Osteoblast (primary cell): Measurements from ENCODE around the gene PTPRC. TPM values are rescaled to one million over a fixed set of nuclear protein-coding genes. Genes with fewer than 3 reads are reported as not detected.

ENCODE experiments used
- DNase-seq: peaks from one replicate; pipeline ENCODE4 v3.0.0; 2011; ENCODE audit warnings: low spot score, mixed read lengths; ENCODE audit not compliant: insufficient read length; ENCODE audit errors: missing footprints
- H2AFZ ChIP-seq: 2 replicates; pipeline ENCODE4 v1.6.0; 2011; ENCODE audit warnings: mild to moderate bottlenecking, low read length
- H3K27ac ChIP-seq: 2 replicates; pipeline ENCODE4 v1.5.1; 2011; ENCODE audit warnings: mild to moderate bottlenecking, low read depth, low read length, moderate library complexity
- H3K27me3 ChIP-seq: 2 replicates; pipeline ENCODE4 v1.6.0; 2012; ENCODE audit warnings: mild to moderate bottlenecking, control low read depth, inconsistent platforms, low read length, moderate library complexity; ENCODE audit not compliant: insufficient read depth
- H3K36me3 ChIP-seq: 2 replicates; pipeline ENCODE4 v1.5.1; 2011; ENCODE audit warnings: mild to moderate bottlenecking, low read length, control low read depth, moderate library complexity; ENCODE audit not compliant: insufficient read depth
- H3K4me1 ChIP-seq: 2 replicates; pipeline ENCODE4 v1.5.1; 2011; ENCODE audit warnings: mild to moderate bottlenecking, low read length, control low read depth, moderate library complexity; ENCODE audit not compliant: insufficient read depth
- H3K4me2 ChIP-seq: 2 replicates; pipeline ENCODE4 v1.6.0; 2011; ENCODE audit warnings: mild to moderate bottlenecking, low read length; ENCODE audit not compliant: insufficient read depth
- H3K4me3 ChIP-seq: fragments of 200-600 bp; sonication (generic); 3 replicates; pipeline ENCODE4 v1.5.1; 2012; ENCODE audit warnings: mild to moderate bottlenecking, low read length, inconsistent platforms; ENCODE audit not compliant: insufficient read depth
- H3K79me2 ChIP-seq: 2 replicates; pipeline ENCODE4 v1.6.0; 2012; ENCODE audit warnings: mild to moderate bottlenecking, low read length, control low read depth, inconsistent platforms; ENCODE audit not compliant: insufficient read depth
- H3K9me3 ChIP-seq: 2 replicates; pipeline ENCODE4 v1.5.1; 2011; ENCODE audit warnings: low read depth, low read length, control low read depth
- H4K20me1 ChIP-seq: 2 replicates; pipeline ENCODE4 v1.6.0; 2012; ENCODE audit warnings: mild to moderate bottlenecking, low read length, control low read depth; ENCODE audit not compliant: insufficient read depth
- total RNA-seq: library from RNA; depleted of rRNA; stranded (reverse); fragments of >200 nt; gene quantifications from 2 replicates; pipeline ENCODE4 v1.2.3, GENCODE V29; 2012
- TF ChIP-seq, protein P1 (sequence below): IDR thresholded peaks from 2 replicates; pipeline ENCODE4 v1.5.1; 2011; ENCODE audit warnings: mild to moderate bottlenecking, low read depth, low read length, moderate library complexity; ENCODE audit errors: extremely low read depth

PTPRC gene
- total RNA-seq, 1 donor = 1.1 TPM

DNA sequence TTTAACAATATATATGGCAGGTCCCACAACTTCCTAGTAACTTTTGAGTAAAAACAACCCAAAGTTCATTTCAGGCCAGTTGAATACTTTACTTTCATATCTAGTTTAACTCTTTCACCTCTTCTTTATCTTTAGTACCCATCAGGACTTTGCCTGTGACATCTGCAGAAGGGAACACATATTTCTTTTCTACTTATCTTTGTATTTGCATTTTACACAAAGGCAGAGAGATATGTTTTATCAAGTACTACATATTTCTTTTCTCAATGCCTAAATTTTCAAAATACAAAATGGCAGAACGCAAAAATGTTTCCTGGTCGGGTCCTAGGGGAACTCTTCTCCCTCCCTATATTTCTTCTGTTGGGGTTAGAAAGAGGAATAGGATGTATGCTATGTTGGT lies 6.8 kb upstream of the PTPRC start:
- Histone ChIP-seq H3K4me3 (no peak overlapping the region), H3K27ac (no peak overlapping the region), H4K20me1 (no peaks in the 10 kb centered on the region), H3K79me2 (no peaks in the 10 kb centered on the region), H3K36me3 (no peaks in the 10 kb centered on the region), H3K4me1 (no peaks in the 10 kb centered on the region), H3K4me2 (no peak overlapping the region), H3K9me3 (no peaks in the 10 kb centered on the region), H2AFZ (no peak overlapping the region), H3K27me3 (no peaks in the 10 kb centered on the region)
- TF ChIP-seq, protein P1, sequence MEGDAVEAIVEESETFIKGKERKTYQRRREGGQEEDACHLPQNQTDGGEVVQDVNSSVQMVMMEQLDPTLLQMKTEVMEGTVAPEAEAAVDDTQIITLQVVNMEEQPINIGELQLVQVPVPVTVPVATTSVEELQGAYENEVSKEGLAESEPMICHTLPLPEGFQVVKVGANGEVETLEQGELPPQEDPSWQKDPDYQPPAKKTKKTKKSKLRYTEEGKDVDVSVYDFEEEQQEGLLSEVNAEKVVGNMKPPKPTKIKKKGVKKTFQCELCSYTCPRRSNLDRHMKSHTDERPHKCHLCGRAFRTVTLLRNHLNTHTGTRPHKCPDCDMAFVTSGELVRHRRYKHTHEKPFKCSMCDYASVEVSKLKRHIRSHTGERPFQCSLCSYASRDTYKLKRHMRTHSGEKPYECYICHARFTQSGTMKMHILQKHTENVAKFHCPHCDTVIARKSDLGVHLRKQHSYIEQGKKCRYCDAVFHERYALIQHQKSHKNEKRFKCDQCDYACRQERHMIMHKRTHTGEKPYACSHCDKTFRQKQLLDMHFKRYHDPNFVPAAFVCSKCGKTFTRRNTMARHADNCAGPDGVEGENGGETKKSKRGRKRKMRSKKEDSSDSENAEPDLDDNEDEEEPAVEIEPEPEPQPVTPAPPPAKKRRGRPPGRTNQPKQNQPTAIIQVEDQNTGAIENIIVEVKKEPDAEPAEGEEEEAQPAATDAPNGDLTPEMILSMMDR = no peak
- no peak for DNase-seq

DNA sequence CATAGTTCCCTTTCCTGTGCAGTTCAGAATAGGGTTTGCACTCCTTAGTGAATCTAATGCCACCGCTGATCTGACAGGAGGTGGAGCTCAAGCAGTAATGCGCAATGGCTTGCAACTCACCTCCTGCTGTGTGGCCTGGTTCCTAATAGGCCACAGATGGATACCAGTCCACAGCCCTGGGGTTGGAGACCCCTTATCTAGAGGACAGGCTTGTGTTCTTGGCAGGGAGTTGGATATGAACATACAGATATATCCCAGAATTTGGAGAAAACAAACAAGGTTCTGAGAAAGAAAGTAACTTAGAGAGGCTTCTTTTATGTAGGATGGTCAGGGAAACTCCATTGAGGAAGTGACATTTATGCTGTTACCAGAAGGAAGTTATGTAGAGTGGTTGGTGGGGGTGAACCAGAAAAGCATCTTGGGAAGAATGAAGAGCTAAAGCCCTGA lies 5.1 kb upstream of the PTPRC start:
- TF ChIP-seq, protein P1 = no peak
- Histone ChIP-seq H3K79me2 (no peaks in the 10 kb centered on the region), H3K4me3 (no peak overlapping the region), H4K20me1 (no peaks in the 10 kb centered on the region), H3K27ac (no peak overlapping the region), H3K36me3 (no peaks in the 10 kb centered on the region), H3K9me3 (no peaks in the 10 kb centered on the region), H3K4me1 (no peaks in the 10 kb centered on the region), H2AFZ (peak overlapping the region; percentile 3), H3K27me3 (no peaks in the 10 kb centered on the region), H3K4me2 (no peak overlapping the region)
- DNase-seq = no peak

DNA sequence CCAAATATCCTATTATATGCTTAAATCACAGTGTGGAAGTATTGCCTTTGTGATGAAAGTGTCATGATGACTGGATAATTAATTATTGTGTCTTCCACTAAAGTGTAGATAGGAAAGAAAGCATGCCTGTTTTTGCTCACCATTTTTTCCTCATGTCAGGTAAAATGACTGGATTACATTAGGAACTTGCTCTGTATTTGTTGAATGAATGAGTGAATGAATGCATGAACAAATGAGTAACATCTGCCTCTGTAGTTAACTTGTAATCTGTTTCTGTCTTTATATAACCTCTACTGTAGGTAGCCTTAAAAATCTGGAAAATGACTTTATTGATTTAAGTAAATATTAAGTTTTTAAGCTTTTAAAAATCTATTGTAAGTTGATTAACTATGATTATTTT lies 2.9 kb upstream of the PTPRC start:
- Histone ChIP-seq H3K27me3 (no peaks in the 10 kb centered on the region), H3K4me3 (no peak overlapping the region), H4K20me1 (no peaks in the 10 kb centered on the region), H3K36me3 (no peaks in the 10 kb centered on the region), H3K9me3 (no peaks in the 10 kb centered on the region), H3K4me2 (no peak overlapping the region), H3K79me2 (no peaks in the 10 kb centered on the region), H2AFZ (no peak overlapping the region), H3K4me1 (no peaks in the 10 kb centered on the region), H3K27ac (no peak overlapping the region)
- DNase-seq = no peak
- TF ChIP-seq, protein P1 = no peak

DNA sequence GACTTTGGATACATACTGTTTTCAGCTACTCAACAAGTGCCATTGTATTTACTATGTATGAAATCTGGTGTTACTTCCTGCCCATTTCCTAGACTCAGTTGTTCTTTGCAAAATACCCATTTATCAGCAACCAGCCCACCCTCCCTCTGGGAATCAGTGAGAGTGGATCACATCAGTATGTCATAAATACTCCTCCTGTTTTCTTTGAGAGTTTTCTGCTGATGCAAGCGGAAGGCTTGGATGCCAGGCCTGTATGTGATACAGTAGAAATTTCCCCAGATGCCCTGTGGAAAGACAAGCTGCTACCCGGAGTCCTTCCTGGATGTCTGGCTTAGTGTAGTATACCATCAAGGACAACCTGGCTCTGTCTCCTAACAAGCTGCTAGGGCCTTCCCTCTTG lies 2.4 kb upstream of the PTPRC start:
- Histone ChIP-seq H3K4me2 (no peak overlapping the region), H2AFZ (peak overlapping the region; percentile 47), H3K4me1 (no peaks in the 10 kb centered on the region), H3K27ac (no peak overlapping the region), H3K9me3 (no peaks in the 10 kb centered on the region), H3K4me3 (no peak overlapping the region), H4K20me1 (no peaks in the 10 kb centered on the region), H3K79me2 (no peaks in the 10 kb centered on the region), H3K36me3 (no peaks in the 10 kb centered on the region), H3K27me3 (no peaks in the 10 kb centered on the region)
- TF ChIP-seq, protein P1 = no peak
- no peak for DNase-seq
